ENCODE measurements around the gene SIPA1L2.

GRCh38 chr1:232667094-232667777 is 37.3 kb upstream of the SIPA1L2 start:
- TF ChIP-seq POLR2AphosphoS5 (IDR thresholded peaks at IDR 0.05; ENCODE audit: low read depth, low read length) (no peak), SIN3A (IDR thresholded peaks at IDR 0.05; ENCODE audit: borderline replicate concordance, insufficient read depth, low read length) (no peak), TAF1 (IDR thresholded peaks at IDR 0.05; ENCODE audit: borderline replicate concordance, insufficient read depth, low read length) (no peak)

All from PFSK-1 (cell line).